GM12872 (cell line): ENCODE results near the gene PEX11G.

Experiments used
- TF ChIP-seq, protein P1 (sequence below): IDR thresholded peaks from 3 replicates; pipeline ENCODE4 v1.5.1; 2011; ENCODE audit warnings: low read depth, mild to moderate bottlenecking, low read length, moderate library complexity; ENCODE audit not compliant: insufficient read depth

PEX11G gene

DNA sequence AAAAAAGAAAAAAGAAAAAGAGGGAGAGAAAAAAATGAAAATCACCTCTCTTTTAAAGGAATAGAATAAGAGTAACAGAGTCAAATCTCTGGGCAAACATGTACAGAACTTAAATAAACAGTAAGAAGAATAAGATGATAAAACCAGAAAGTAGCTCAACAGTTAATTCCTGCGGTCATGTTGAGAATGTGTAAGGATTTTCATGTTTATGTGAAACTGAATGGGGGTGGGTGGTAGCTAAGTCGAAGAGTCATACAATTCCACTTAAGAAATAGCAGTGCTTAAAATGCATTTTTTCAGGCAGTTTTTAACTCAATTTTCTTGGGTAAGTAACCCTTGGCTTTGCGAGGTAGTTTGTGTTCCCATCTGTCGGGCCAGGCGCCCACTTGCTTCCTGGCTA is 60.9 kb downstream of the PEX11G start:
- TF ChIP-seq, protein P1, sequence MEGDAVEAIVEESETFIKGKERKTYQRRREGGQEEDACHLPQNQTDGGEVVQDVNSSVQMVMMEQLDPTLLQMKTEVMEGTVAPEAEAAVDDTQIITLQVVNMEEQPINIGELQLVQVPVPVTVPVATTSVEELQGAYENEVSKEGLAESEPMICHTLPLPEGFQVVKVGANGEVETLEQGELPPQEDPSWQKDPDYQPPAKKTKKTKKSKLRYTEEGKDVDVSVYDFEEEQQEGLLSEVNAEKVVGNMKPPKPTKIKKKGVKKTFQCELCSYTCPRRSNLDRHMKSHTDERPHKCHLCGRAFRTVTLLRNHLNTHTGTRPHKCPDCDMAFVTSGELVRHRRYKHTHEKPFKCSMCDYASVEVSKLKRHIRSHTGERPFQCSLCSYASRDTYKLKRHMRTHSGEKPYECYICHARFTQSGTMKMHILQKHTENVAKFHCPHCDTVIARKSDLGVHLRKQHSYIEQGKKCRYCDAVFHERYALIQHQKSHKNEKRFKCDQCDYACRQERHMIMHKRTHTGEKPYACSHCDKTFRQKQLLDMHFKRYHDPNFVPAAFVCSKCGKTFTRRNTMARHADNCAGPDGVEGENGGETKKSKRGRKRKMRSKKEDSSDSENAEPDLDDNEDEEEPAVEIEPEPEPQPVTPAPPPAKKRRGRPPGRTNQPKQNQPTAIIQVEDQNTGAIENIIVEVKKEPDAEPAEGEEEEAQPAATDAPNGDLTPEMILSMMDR = no peak

DNA sequence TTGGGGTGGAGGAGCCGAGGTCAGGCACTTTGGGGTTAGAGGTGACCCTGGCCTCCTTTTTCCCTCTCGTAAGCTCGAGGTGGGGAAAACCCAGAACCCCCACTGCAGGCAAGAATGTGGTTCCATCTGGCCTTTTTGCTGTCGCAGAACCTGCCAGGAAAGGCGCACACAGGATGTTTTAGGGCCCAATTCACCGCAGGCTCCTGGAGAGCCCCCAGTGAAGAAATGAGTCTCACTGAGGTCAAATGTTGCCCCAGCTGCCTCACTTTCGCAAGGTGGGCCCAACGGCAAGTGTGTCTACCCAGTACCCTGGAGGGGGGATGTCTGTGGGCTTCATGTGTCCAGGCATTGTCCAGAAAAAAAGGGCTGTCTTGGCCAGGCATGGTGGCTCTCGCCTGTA is 61.8 kb downstream of the PEX11G start:
- TF ChIP-seq, protein P1 = no peak
